ENCODE results near the gene ERVK3-1. TPM values are rescaled to one million over a fixed set of nuclear protein-coding genes. Genes with fewer than 3 reads are reported as not detected.

ERVK3-1 gene
- polyA plus RNA-seq, 1 of the 3 experiments (the other 2 are of a cell fraction), result 69.4 TPM

DNA sequence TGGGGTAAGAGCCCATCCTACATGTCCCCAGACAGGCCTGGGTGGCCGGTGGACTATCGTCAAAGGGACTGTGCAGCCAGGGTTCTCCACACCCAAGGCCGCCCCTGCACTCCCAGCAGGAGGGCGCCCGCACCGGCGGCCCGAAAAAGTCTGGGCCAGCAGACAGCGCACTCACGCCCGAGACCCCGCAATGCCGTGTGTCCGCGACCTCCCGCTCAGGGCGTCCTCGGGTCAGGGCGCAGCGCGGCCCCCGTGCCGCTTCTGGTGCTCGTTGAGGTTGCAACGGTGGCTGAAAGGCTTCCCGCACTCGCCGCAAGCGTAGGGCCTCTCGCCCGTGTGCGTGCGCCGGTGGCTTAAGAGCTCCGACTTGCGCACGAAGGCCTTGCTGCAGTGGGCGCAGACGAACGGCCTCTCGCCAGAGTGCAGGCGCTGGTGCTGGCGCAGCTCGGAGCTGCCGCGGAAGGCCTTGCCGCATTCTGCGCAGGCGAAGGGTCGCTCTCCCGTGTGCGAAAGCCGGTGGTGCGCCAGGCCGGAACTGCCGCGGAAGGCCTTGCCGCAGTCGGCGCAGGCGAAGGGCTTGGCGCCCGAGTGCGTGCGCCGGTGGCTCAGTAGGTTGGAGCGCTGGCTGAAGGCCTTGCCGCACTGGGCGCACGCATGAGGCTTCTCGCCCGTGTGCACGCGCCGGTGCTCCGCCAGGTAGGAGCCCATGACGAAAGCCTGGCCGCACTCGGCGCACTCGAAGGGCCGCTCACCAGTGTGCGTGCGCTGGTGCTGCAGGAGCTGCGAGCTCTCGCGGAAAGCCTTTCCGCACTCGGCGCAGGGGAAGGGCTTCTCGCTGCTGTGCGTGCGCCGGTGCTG, 51.0 kb downstream of the ERVK3-1 start:
- no peak for DNase-seq
- Histone ChIP-seq H3K4me2 (no peak overlapping the region), H3K4me3 (ENCODE audit: low read depth in 2 of 2, low read length in 1 of 2) (no peak overlapping the region), H3K9me2 (no peaks in the 10 kb centered on the region), H4K20me1 (ENCODE audit: insufficient read depth) (no peaks in the 10 kb centered on the region), H3K27ac (ENCODE audit: low read depth in 2 of 2, low read length in 1 of 2) (no peak overlapping the region), H3K9ac (no peak overlapping the region), H3F3A (replicated peaks; ENCODE audit: insufficient read depth) (peaks cover 6% of the 10 kb centered on the region), H2AFZ (ENCODE audit: low read depth) (no peak overlapping the region), H3K4me1 (ENCODE audit: control insufficient read depth in 1 of 2, insufficient read depth in 2 of 2, low read depth in 1 of 2, low read length in 1 of 2) (peaks cover 0 to 2% of the 10 kb centered on the region in 2 experiments; a peak in 2 of 4 replicates), H3K79me2 (ENCODE audit: insufficient read depth) (peaks cover under 1% of the 10 kb centered on the region; the same call in 1 of the 2 replicates), H3K9me3 (no peaks in the 10 kb centered on the region), H3K36me3 (replicated peaks in 1 of 2; ENCODE audit: control insufficient read depth in 1 of 2, insufficient read depth in 2 of 2, low read length in 1 of 2) (no peaks in the 10 kb centered on the region), H3K27me3 (ENCODE audit: insufficient read depth) (no peaks in the 10 kb centered on the region)
- no peak for TF ChIP-seq TCF12 (IDR thresholded peaks at IDR 0.05)
- TF ChIP-seq, protein P1, sequence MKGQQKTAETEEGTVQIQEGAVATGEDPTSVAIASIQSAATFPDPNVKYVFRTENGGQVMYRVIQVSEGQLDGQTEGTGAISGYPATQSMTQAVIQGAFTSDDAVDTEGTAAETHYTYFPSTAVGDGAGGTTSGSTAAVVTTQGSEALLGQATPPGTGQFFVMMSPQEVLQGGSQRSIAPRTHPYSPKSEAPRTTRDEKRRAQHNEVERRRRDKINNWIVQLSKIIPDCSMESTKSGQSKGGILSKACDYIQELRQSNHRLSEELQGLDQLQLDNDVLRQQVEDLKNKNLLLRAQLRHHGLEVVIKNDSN (IDR thresholded peaks at IDR 0.05; ENCODE audit: borderline replicate concordance, low read depth), result no peak
- no peak for TF ChIP-seq RFX5 (IDR thresholded peaks at IDR 0.05; ENCODE audit: low read length)
- TF ChIP-seq, protein P2, sequence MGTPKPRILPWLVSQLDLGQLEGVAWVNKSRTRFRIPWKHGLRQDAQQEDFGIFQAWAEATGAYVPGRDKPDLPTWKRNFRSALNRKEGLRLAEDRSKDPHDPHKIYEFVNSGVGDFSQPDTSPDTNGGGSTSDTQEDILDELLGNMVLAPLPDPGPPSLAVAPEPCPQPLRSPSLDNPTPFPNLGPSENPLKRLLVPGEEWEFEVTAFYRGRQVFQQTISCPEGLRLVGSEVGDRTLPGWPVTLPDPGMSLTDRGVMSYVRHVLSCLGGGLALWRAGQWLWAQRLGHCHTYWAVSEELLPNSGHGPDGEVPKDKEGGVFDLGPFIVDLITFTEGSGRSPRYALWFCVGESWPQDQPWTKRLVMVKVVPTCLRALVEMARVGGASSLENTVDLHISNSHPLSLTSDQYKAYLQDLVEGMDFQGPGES (IDR thresholded peaks at IDR 0.05; ENCODE audit: low read depth, low read length), result no peak
- TF ChIP-seq RXRA (IDR thresholded peaks at IDR 0.05; ENCODE audit: borderline replicate concordance, low read depth), result no peak
- TF ChIP-seq FOXM1 (IDR thresholded peaks at IDR 0.05; ENCODE audit: low read depth), result no peak
- no peak for TF ChIP-seq GABPA (IDR thresholded peaks at IDR 0.05; ENCODE audit: low read depth)
- no peak for TF ChIP-seq MAX (IDR thresholded peaks at IDR 0.05; ENCODE audit: low read depth)
- no peak for TF ChIP-seq FOSL2 (IDR thresholded peaks at IDR 0.05; ENCODE audit: borderline replicate concordance, low read depth)
- no peak for TF ChIP-seq JUND (IDR thresholded peaks at IDR 0.05)
- TF ChIP-seq FOXJ3 (CRISPR knock-in tag; IDR thresholded peaks at IDR 0.05), result no peak
- TF ChIP-seq MEF2A (IDR thresholded peaks at IDR 0.05; ENCODE audit: borderline replicate concordance, low read depth), result no peak
- no peak for TF ChIP-seq TEAD4 (IDR thresholded peaks at IDR 0.05; ENCODE audit: borderline replicate concordance, insufficient read depth)
- no peak for TF ChIP-seq EZH2phosphoT487 (IDR thresholded peaks at IDR 0.05; ENCODE audit: borderline replicate concordance, low read depth)
- no peak for TF ChIP-seq ELF1 (IDR thresholded peaks at IDR 0.05)
- TF ChIP-seq POLR2AphosphoS5 (IDR thresholded peaks at IDR 0.05; ENCODE audit: low read depth, low read length), result no peak
- no peak for TF ChIP-seq YY1 (IDR thresholded peaks at IDR 0.05; ENCODE audit: low read depth)
- no peak for TF ChIP-seq REST (IDR thresholded peaks at IDR 0.05; ENCODE audit: low read depth, low read length)
- TF ChIP-seq CHD2 (IDR thresholded peaks at IDR 0.05; ENCODE audit: low read length, partially characterized antibody), result no peak
- TF ChIP-seq SMC3 (IDR thresholded peaks at IDR 0.05; ENCODE audit: low read depth, low read length), result no peak
- POLR2A ChIA-PET, result no interaction called here
- WGBS (ENCODE audit: low lambda C conversion rate), result 96% methylated on average over 50 of the region's 94 CpGs
- CTCF ChIA-PET, result no interaction called here
